Kidney (tissue), 14 donors: ENCODE data around the gene GRIN3A. TPM values are rescaled to one million over a fixed set of nuclear protein-coding genes. Genes with fewer than 3 reads are reported as not detected.
A peak's percentile ranks its signal among the peaks of the same experiment; 100 is the strongest.

ENCODE experiments used
- DNase-seq, 5 donors: peaks; one replicate each; pipeline ENCODE4 v3.0.0-alpha.2; 2013 to 2020
- FAIRE-seq: peaks from 2 replicates; lab custom pipeline; 2012; peaks lifted over from hg19 to GRCh38; lab: Jason Lieb, UNC
- H3K27ac ChIP-seq, 2 donors: one replicate each; pipeline ENCODE4 v1.7.0; 2013; ENCODE audit warnings: low read depth in 2 of 2, low read length in 2 of 2, inconsistent platforms in 1 of 2
- H3K27me3 ChIP-seq: one replicate; pipeline ENCODE4 v1.7.1; 2013; ENCODE audit warnings: low read length, inconsistent platforms; ENCODE audit not compliant: control insufficient read depth, insufficient read depth
- H3K36me3 ChIP-seq, 3 donors: one replicate each; pipeline versions ENCODE4 v1.7.0 to v1.7.1; 2013; ENCODE audit warnings: low read length in 3 of 3, control low read depth in 1 of 3, inconsistent platforms in 1 of 3; ENCODE audit not compliant: insufficient read depth in 3 of 3, control insufficient read depth in 2 of 3
- H3K4me1 ChIP-seq, 3 donors: one replicate each; pipeline versions ENCODE4 v1.7.0 to v1.7.1; 2013; ENCODE audit warnings: low read length in 3 of 3, inconsistent platforms in 1 of 3, low read depth in 1 of 3; ENCODE audit not compliant: control insufficient read depth in 2 of 3, insufficient read depth in 2 of 3
- H3K4me3 ChIP-seq, 3 donors: one replicate each; pipeline versions ENCODE4 v1.7.0 to v1.8.1; 2013; ENCODE audit warnings: low read length in 3 of 3, control low read depth in 1 of 3, inconsistent platforms in 1 of 3
- H3K9ac ChIP-seq, 3 donors: one replicate each; pipeline versions ENCODE4 v1.7.0 to v1.7.1; 2013; ENCODE audit warnings: low read length in 3 of 3, control low read depth in 1 of 3, inconsistent platforms in 1 of 3
- H3K9me3 ChIP-seq, 3 donors: one replicate each; pipeline versions ENCODE4 v1.7.0 to v1.7.1; 2013; ENCODE audit warnings: low read length in 3 of 3, control low read depth in 1 of 3, inconsistent platforms in 1 of 3; ENCODE audit not compliant: control insufficient read depth in 2 of 3, insufficient read depth in 1 of 3
- intact Hi-C: fragments of 100-400 bp; cut with DNase I; formaldehyde crosslinking; loops from one replicate; pipeline ENCODE4 v1.11.1; 2022
- polyA plus RNA-seq: library from polyadenylated mRNA; stranded (reverse); fragments of 350-450 nt; fragmentation: Illumina TruSeq; extraction: RNeasy Lipid Tissue Mini Kit (QIAGEN cat#74804); gene quantifications from one replicate; pipeline ENCODE4 v1.2.3, GENCODE V29; 2014; ENCODE audit warnings: low read depth, low replicate concordance; ENCODE audit not compliant: insufficient read depth
- total RNA-seq: library from RNA; stranded (reverse); fragmentation: NEBNext Ultra II Directional; extraction: Animal tissue kit (Norgen Biotek cat#: 25700); gene quantifications from one replicate; pipeline ENCODE4 v1.2.1, GENCODE V29; 2021
- TF ChIP-seq, protein P1 (sequence below): IDR thresholded peaks from 3 replicates; pipeline ENCODE4 v1.5.1; 2012; ENCODE audit warnings: mild to moderate bottlenecking, moderate library complexity, borderline replicate concordance; ENCODE audit not compliant: insufficient read depth; ENCODE audit errors: extremely low read depth
- donor health status: control.
- donor health status: control.
- donor health status: control.
- donor health status: control.
- donor health status: control.
- donor health status: DM: yes; HTN: yes; CAD: no.
- donor health status: Normal renal cell carcinoma (clear cell type).

Gene GRIN3A
- total and polyA plus RNA-seq, 2 donors from 2014 or later, result 0.03 to 0.06 TPM

DNA sequence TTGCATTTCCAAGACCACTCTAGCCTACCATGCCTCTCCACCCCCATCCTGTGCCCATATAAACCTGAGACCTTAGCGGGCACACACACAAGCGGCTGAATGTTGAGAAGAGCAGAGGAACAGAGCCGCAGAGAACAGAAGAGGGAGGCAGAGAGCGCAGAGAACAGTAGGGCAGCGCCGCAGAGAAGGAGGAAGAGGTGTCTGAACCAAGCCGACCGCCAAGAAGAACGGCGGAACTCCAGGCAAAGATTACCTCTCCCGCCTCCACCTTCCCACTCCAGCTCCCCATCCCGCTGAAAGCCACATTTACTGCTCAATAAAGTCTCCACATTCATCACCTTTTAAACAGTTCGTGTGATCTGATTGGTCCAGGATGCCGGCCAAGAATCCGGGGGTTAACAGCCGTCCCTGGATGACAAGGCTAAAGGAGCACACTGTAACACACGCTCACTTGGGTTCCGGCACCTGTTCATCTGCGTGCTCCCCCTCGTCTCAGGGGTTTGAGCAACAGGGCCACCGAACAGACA, 33.2 kb downstream of the GRIN3A start:
- no peaks in the 10 kb centered on the region for H3K27me3 ChIP-seq
- DNase-seq, result peak; percentile 27 to 61 (median 53)
- H3K36me3 ChIP-seq, result no peaks in the 10 kb centered on the region

DNA sequence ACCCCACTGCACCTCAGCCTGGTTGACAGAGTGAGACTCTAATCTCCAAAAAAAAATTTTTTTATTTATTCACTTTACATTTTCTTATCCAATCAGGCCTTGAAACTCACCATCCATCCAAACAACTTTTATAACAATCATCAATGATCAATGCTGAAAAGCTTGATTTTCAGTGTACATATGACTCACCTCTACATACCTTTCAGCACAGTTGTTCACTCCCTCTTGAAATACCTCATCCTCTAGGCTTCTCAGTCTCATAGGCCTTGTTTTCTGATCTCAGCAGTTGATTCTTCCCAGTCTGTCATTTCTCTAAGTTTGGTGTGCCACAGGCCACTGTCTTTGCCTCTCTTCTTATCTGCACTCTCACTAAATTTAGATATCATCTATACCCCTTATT, 36.2 kb downstream of the GRIN3A start:
- H3K36me3 ChIP-seq, result no peaks in the 10 kb centered on the region
- no peak overlapping the region for H3K27ac ChIP-seq
- no peaks in the 10 kb centered on the region for H3K4me1 ChIP-seq
- TF ChIP-seq, protein P1, sequence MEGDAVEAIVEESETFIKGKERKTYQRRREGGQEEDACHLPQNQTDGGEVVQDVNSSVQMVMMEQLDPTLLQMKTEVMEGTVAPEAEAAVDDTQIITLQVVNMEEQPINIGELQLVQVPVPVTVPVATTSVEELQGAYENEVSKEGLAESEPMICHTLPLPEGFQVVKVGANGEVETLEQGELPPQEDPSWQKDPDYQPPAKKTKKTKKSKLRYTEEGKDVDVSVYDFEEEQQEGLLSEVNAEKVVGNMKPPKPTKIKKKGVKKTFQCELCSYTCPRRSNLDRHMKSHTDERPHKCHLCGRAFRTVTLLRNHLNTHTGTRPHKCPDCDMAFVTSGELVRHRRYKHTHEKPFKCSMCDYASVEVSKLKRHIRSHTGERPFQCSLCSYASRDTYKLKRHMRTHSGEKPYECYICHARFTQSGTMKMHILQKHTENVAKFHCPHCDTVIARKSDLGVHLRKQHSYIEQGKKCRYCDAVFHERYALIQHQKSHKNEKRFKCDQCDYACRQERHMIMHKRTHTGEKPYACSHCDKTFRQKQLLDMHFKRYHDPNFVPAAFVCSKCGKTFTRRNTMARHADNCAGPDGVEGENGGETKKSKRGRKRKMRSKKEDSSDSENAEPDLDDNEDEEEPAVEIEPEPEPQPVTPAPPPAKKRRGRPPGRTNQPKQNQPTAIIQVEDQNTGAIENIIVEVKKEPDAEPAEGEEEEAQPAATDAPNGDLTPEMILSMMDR, result no peak
- no peaks in the 10 kb centered on the region for H3K27me3 ChIP-seq
- no peak overlapping the region for H3K9ac ChIP-seq
- intact Hi-C loops, result no loop called here
- no peak overlapping the region for H3K4me3 ChIP-seq
- H3K9me3 ChIP-seq, result peaks cover 0 to 3% (median 0%) of the 10 kb centered on the region in 3 donors
- FAIRE-seq (no peak), DNase-seq (no peak)

More for the DNA sequence above, 33.2 kb downstream of the GRIN3A start:
- Histone ChIP-seq H3K9me3 (no peaks in the 10 kb centered on the region), H3K4me3 (peak overlapping the region; percentile 44 to 51 (median 46)), H3K4me1 (no peaks in the 10 kb centered on the region), H3K9ac (peak overlapping the region in 1 of 3 donors; percentile 20), H3K27ac (no peak overlapping the region)
- FAIRE-seq, result no peak
- intact Hi-C loops, result no loop called here
- TF ChIP-seq, protein P1, result no peak

DNA sequence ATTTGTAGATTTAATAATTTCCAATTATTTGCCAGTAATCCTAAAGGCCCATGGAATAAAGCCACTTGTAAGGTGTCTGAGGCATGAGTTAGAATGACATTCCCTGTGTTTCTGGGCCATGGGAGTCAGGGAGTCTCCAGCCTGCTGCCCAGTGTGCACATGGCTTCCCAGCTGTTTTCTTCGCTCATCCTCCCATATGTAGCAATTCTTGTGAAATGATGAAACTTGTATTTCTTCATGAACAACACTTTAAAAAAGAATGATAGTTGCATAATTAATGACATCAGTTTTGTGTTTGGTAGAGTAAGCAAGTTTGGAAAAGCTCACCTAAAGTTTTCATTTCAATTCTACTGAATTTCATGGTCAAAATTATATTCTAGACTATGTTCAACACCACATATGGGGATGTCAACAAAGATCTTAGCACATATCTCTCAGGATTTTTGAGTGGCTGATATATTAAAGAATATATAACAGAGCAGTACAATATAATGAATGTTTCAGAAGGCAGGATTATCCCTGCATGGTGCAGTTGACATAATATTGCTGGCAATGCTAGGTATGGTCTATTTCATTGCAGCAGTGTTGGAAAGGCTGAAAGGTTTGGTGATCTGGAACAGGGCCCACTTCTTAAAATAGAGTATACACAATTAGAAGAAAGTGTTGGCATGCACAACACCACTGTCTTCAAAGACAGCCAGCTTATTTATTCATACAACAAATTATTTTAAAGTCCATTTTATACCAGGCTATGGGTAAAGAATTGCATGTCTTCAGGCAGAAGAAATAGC, 44.7 kb downstream of the GRIN3A start:
- no peak overlapping the region for H3K9ac ChIP-seq
- H3K9me3 ChIP-seq, result no peaks in the 10 kb centered on the region
- FAIRE-seq, result no peak
- intact Hi-C loops, result no loop called here
- H3K36me3 ChIP-seq, result no peaks in the 10 kb centered on the region
- DNase-seq, result no peak
- no peaks in the 10 kb centered on the region for H3K27me3 ChIP-seq
- TF ChIP-seq, protein P1, result no peak
- H3K4me1 ChIP-seq, result no peaks in the 10 kb centered on the region
- H3K4me3 ChIP-seq, result no peak overlapping the region
- no peak overlapping the region for H3K27ac ChIP-seq
